Motor neuron (in vitro differentiated cells): ENCODE results near the gene QRFP. TPM values are rescaled to one million over a fixed set of nuclear protein-coding genes. Genes with fewer than 3 reads are reported as not detected.
A peak's percentile ranks its signal among the peaks of the same experiment; 100 is the strongest.

ENCODE experiments used
- ATAC-seq, 8 experiments: fragments of 200-7000 bp; cut with Tn5 transposase; replicated peaks in 6 of 8; 2 replicates each; pipeline ENCODE4 v1.8.0; 2021; ENCODE audit warnings: mild to moderate bottlenecking in 8 of 8, moderate library complexity in 8 of 8
- H3K27ac ChIP-seq, 2 donors: fragments of 250-450 bp; sonication (Bioruptor Pico); 2 replicates each; pipeline ENCODE4 v1.9.0; 2021; ENCODE audit warnings: antibody characterized with exemption in 2 of 2, mild to moderate bottlenecking in 2 of 2, moderate library complexity in 1 of 2
- H3K4me1 ChIP-seq, 2 donors: fragments of 250-450 bp; sonication (Bioruptor Pico); replicated peaks in 1 of 2; 2 replicates each; pipeline ENCODE4 v1.6.1; 2021; ENCODE audit warnings: antibody characterized with exemption in 2 of 2, mild to moderate bottlenecking in 2 of 2, moderate library complexity in 1 of 2
- H3K4me3 ChIP-seq, 5 donors: fragments of 250-450 bp; sonication (Bioruptor Pico); 2 replicates each; pipeline ENCODE4 v1.9.0; 2021; ENCODE audit warnings: antibody characterized with exemption in 5 of 5, mild to moderate bottlenecking in 5 of 5, moderate library complexity in 4 of 5
- WGBS, 10 experiments: fragments of 450-650 bp; shearing (Covaris generic); methylation state at CpG; one replicate each; pipeline ENCODE4 v1.0.0; 2022; 5-methylcytosine and 5-hydroxymethylcytosine counted together
- in situ Hi-C, 9 experiments: fragments of 400-800 bp; cut with MboI; loops; one replicate each; pipeline ENCODE4 v1.15.0; 2021; ENCODE audit warnings: low sequenced_read_pairs in 9 of 9, low pct_unique_long_range_greater_than_20kb in 2 of 9; ENCODE audit not compliant: unreplicated experiment in 9 of 9
- total RNA-seq, 8 experiments: library from RNA; unstranded; fragments of 300-600 nt; gene quantifications; 2 replicates each; pipeline versions ENCODE4 v1.2.3 to v1.2.4, GENCODE V29; 2022

QRFP gene
- total RNA-seq, 8 experiments from 2014 or later: 0.33 to 3.0 (median 0.66) TPM

GRCh38 chr9:130921300-130921988 lies 24.8 kb upstream of the QRFP start:
- peak in 5 of 8 experiments; percentile 7 to 32 (median 21) for ATAC-seq
- Histone ChIP-seq H3K27ac (peak overlapping the region in 1 of 2 donors; percentile 57), H3K4me3 (no peak overlapping the region), H3K4me1 (peaks cover 35 to 44% of the 10 kb centered on the region in 2 donors)
- in situ Hi-C loops: no loop called here
- 23 to 64% (median 55%) methylated on average over 2 to 13 of the region's 29 CpGs; no CpG with 5 or more reads in 5 of the 10 experiments for WGBS, 10 experiments

GRCh38 chr9:130920762-130921299 lies 24.2 kb upstream of the QRFP start:
- peak overlapping the region in 1 of 2 donors; percentile 57 for H3K27ac ChIP-seq
- ATAC-seq: peak in 1 of 8 experiments; percentile 10
- H3K4me1 ChIP-seq: peaks cover 33 to 40% of the 10 kb centered on the region in 2 donors
- H3K4me3 ChIP-seq: no peak overlapping the region
- in situ Hi-C loops: no loop called here
- 50% methylated on average over 2 of the region's 14 CpGs; no CpG with 5 or more reads in 9 of the 10 experiments for whole genome bisulfite sequencing, 10 experiments

DNA sequence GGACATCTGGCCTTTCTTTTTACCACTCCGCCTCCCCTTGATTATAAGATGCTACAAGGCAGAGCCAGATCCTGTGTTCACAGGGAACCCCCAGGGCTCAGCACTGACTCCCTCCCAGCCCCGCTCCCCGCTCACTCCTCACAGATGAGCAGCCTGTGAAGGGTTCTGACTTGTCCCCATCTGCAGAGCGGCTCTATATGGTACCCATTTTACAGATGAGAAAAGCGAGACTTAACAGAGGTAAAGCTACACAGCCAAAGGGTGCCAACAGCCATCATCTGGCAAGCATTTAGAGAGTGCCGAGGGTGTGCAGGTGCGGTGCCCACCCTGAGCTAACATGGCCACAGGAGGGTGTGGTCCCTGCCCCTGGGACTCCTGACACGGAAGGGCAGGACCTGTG lies 23.6 kb upstream of the QRFP start:
- Histone ChIP-seq H3K4me1 (peaks cover 27 to 35% of the 10 kb centered on the region in 2 donors), H3K4me3 (no peak overlapping the region), H3K27ac (peak overlapping the region in 1 of 2 donors; percentile 57)
- ATAC-seq: no peak
- 100% methylated on average over 1 of the region's 8 CpGs; no CpG with 5 or more reads in 7 of the 10 experiments for WGBS, 10 experiments
- in situ Hi-C loops: no loop called here

GRCh38 chr9:130919559-130920145 lies 23.0 kb upstream of the QRFP start:
- in situ Hi-C loops: no loop called here
- Histone ChIP-seq H3K27ac (no peak overlapping the region), H3K4me3 (no peak overlapping the region), H3K4me1 (peaks cover 26 to 35% of the 10 kb centered on the region in 2 donors)
- ATAC-seq: no peak
- WGBS, 10 experiments: 60 to 80% (median 72%) methylated on average over 1 to 2 of the region's 14 CpGs; no CpG with 5 or more reads in 7 of the 10 experiments

DNA sequence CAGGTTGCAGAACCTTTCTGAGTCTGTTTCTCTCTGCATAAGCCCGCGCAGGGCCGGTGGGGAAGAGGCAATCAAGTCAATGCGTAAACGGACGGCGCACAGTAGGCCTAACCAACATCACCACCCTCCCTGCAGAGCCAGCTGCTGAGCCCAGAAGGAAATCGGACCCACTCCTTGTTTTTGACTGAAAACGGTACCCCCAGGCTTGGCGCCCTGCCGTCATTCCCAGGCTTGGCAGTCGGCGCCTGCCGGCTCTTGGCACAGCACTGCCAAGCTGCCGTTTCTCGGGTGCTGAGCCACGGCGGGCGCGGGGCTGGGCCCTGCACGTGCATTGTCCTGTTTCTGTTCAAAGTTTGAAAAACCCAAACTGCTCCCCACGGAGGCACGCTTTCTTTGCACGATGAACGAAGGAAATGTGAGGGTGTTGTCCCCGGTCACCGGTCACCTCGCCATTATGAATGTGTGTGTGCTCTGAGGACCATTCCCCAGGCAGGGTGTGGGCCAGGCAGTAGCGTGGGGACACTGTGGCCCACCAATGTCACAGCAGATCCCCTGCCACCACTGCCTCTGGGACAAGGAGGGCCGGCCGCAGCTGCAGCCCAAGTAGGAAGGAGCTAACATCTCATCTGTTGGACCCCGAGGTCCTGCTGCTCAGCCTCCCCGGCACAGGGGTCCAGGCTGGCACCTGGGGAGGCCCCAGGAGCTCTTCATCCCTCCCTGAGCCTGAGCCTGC lies 22.4 kb upstream of the QRFP start:
- Histone ChIP-seq H3K4me1 (peaks cover 26 to 35% of the 10 kb centered on the region in 2 donors), H3K27ac (peak overlapping the region in 1 of 2 donors; percentile 49), H3K4me3 (no peak overlapping the region)
- 61 to 94% (median 87%) methylated on average over 4 to 25 of the region's 33 CpGs; no CpG with 5 or more reads in 5 of the 10 experiments for WGBS, 10 experiments
- in situ Hi-C loops: no loop called here
- no peak for ATAC-seq

DNA sequence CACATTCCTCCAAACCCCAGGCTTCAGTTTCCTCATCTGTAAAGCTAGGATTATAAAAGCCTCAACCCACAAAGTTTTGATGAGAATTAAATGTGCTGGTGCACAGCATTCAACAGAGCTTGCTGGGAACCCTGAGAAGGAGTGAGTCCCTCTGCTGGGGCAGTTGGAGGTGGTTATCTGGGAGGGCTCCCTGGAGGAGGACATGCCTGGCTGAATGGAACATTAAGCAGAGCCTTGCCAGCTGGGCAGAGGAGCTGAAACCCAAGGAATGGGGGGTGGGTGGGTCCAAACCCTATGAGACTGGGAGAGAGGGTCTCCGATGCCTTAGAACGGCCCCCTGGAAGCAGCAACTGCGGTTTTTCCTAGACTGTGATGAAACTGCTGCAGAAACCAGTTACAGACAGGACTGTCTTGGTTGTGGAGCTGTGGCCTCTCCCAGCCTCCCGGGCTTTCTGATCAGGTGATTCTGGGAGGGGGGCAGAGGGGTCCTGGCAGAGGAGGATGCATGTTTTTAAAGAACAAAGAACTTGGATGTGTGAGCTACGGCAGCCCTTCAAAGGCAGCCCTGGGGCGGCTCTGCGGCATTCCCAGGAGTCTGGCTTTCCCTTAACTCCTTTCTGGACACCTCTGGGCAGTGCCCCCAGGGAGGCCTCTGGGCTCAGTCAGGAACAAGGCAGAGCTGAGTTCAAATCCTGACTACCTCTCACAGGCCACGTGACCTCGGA lies 21.7 kb upstream of the QRFP start:
- Histone ChIP-seq H3K4me3 (no peak overlapping the region), H3K4me1 (peaks cover 34 to 35% of the 10 kb centered on the region in 2 donors), H3K27ac (peak overlapping the region; percentile 12 to 49)
- in situ Hi-C loops: no loop called here
- 0 to 67% (median 66%) methylated on average over 1 to 7 of the region's 9 CpGs; no CpG with 5 or more reads in 5 of the 10 experiments for WGBS, 10 experiments
- peak in 2 of 8 experiments; percentile 10 to 40 for ATAC-seq

GRCh38 chr9:130917168-130917960 lies 20.8 kb upstream of the QRFP start:
- in situ Hi-C loops: no loop called here
- peaks cover 29 to 33% of the 10 kb centered on the region in 2 donors for H3K4me1 ChIP-seq
- H3K27ac ChIP-seq: peak overlapping the region in 1 of 2 donors; percentile 50
- no peak overlapping the region for H3K4me3 ChIP-seq
- WGBS, 10 experiments: 67 to 100% (median 83%) methylated on average over 2 to 8 of the region's 34 CpGs; no CpG with 5 or more reads in 2 of the 10 experiments
- no peak for ATAC-seq

DNA sequence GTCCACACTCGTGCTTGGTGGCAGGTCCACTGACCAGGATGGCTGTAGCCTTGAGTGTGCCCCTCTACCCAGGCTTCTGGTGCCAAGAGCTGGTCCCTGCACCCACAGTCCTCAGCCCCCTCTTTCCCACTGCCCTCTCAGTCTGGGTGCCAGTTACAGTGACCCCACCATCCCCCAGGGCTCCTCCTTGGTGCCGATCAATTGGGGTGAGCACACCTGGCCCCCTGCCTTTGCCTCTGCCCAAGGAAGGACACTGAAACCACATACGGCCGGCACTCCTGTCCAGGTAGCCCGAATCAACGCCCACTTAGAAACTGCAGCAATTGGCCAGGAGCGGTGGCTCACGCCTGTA lies 18.5 kb upstream of the QRFP start:
- no peak for ATAC-seq

DNA sequence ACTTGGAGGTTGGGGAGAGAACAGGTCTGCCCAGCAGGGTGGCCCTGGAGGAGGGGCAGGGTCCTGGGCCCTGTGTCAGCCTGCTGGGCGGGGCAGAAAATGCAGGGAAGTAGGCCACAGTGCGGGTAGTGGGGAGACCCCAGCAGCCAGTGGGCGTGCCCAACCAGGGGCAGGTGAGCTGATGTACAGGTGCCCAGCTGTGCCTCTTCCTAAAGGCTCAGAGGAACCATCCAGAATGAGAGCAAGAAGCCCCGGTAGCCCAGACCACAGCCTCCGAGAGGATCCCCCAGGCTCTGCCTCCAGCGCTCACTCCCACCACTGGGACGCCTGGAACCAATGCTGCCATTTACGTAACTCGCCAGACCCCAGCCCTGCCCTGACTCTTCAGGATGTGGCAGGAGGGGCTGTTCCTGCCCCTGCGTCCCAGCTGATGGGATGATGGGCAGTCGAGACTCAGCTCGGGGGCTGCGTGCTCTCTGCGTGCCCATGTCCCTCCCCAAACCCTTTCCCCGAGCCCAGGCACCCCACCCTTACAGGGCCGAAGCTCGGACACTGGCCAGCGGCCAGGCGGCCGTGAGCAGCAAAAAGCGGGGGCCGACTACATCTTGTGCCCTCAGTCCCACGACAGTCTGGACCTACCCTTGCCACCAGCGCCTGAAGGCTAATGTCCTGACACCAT lies 17.9 kb upstream of the QRFP start:
- H3K4me1 ChIP-seq: peaks cover 15 to 16% of the 10 kb centered on the region in 2 donors
- ATAC-seq: peak in 3 of 8 experiments; percentile 6 to 11 (median 8)
- in situ Hi-C loops: no loop called here
- H3K4me3 ChIP-seq: no peak overlapping the region
- no peak overlapping the region for H3K27ac ChIP-seq
- no CpG with 5 or more reads among the region's 24 CpGs for WGBS, 10 experiments

More for the DNA sequence above, 18.5 kb upstream of the QRFP start:
- peak overlapping the region in 1 of 2 donors; percentile 21 for H3K27ac ChIP-seq
- no peak overlapping the region for H3K4me3 ChIP-seq
- WGBS, 10 experiments: 100% methylated on average over 1 of the region's 8 CpGs; no CpG with 5 or more reads in 9 of the 10 experiments
- H3K4me1 ChIP-seq: peaks cover 15 to 16% of the 10 kb centered on the region in 2 donors
- in situ Hi-C loops: no loop called here

GRCh38 chr9:130913599-130914416 lies 17.2 kb upstream of the QRFP start:
- no peak overlapping the region for H3K4me3 ChIP-seq
- ATAC-seq: peak in 5 of 8 experiments; percentile 1 to 26 (median 10)
- peaks cover 15 to 16% of the 10 kb centered on the region in 2 donors for H3K4me1 ChIP-seq
- in situ Hi-C loops: no loop called here
- peak overlapping the region in 1 of 2 donors; percentile 21 for H3K27ac ChIP-seq
- 35 to 90% (median 67%) methylated on average over 3 to 4 of the region's 23 CpGs; no CpG with 5 or more reads in 7 of the 10 experiments for WGBS, 10 experiments
